Body of pancreas (tissue), 4 donors: Measurements from ENCODE around the gene SNAPIN. TPM values are rescaled to one million over a fixed set of nuclear protein-coding genes. Genes with fewer than 3 reads are reported as not detected.

Experiments
- ATAC-seq: fragments of 150-250 bp; one replicate; pipeline ENCODE4 v1.9.1; 2016
- DNase-seq, 4 donors: peaks; one replicate each; pipeline ENCODE4 v3.0.0-alpha.2; 2019
- H3K27ac ChIP-seq, 4 donors: fragments of 200-600 bp; sonication (generic); 1 replicate in 3 of 4; 2 replicates in 1 of 4; pipeline versions ENCODE4 v1.5.1 to v1.6.1; 2016 to 2019; ENCODE audit warnings: mild to moderate bottlenecking in 1 of 4, mixed read lengths in 1 of 4, moderate library complexity in 1 of 4
- H3K27me3 ChIP-seq, 2 donors: fragments of 200-600 bp; sonication (generic); one replicate each; pipeline ENCODE4 v1.6.0; 2016; ENCODE audit warnings: mild to moderate bottlenecking in 1 of 2
- H3K36me3 ChIP-seq, 2 donors: fragments of 200-600 bp; sonication (generic); replicated peaks in 1 of 2; 2 replicates each; pipeline ENCODE4 v1.5.1; 2016; ENCODE audit warnings: low read depth in 2 of 2; ENCODE audit not compliant: insufficient read depth in 1 of 2
- H3K4me1 ChIP-seq: fragments of 200-600 bp; sonication (generic); one replicate; pipeline ENCODE4 v1.6.0; 2016
- H3K4me3 ChIP-seq, 2 donors: fragments of 200-600 bp; sonication (generic); 1 replicate in 1 of 2; 2 replicates in 1 of 2; pipeline ENCODE4 v1.5.1; 2016 to 2019
- H3K9me3 ChIP-seq, 3 donors: fragments of 200-600 bp; sonication (generic); 1 replicate in 2 of 3; 2 replicates in 1 of 3; pipeline ENCODE4 v1.5.1; 2016
- POLR2A ChIP-seq, 3 donors: fragments of 450-650 bp; IDR thresholded peaks; one replicate each; pipeline ENCODE4 v1.6.1; 2016; ENCODE audit warnings: antibody characterized with exemption in 3 of 3, mild to moderate bottlenecking in 2 of 3
- WGBS, 2 donors: methylation state at CpG; one replicate each; pipeline ENCODE4 v1.1.5; 2017; 5-methylcytosine and 5-hydroxymethylcytosine counted together
- intact Hi-C: fragments of 100-400 bp; cut with DNase I; formaldehyde crosslinking; loops from one replicate; pipeline ENCODE4 v1.15.1; 2023
- microRNA-seq, 2 donors: library from miRNA; unstranded; fragments of <30 nt; microRNA quantifications; one replicate each; pipeline ENCODE4, GENCODE V29; 2016; ENCODE audit warnings: borderline number of aligned reads in 2 of 2, borderline replicate concordance in 2 of 2
- small RNA-seq: library from RNA; depleted of rRNA; stranded (forward); fragments of <200 nt; gene quantifications from one replicate; pipeline ENCODE3, GENCODE V24; 2016
- total RNA-seq, 2 donors: library from RNA; depleted of rRNA; stranded (reverse); fragments of >200 nt; gene quantifications; one replicate each; pipeline ENCODE4 v1.1.0, GENCODE V29; 2016
- TF ChIP-seq, protein P1 (sequence below), 7 experiments: fragments of 450-650 bp in 4 of 7; fragments of 200-600 bp in 3 of 7; sonication (generic) in 3 of 7; IDR thresholded peaks; one replicate each; pipeline ENCODE4 v1.5.1; 2016 to 2019; ENCODE audit warnings: antibody characterized with exemption in 7 of 7

The SNAPIN gene
- total RNA-seq, 2 donors from 2014 or later, result 21.8 to 23.7 TPM

DNA sequence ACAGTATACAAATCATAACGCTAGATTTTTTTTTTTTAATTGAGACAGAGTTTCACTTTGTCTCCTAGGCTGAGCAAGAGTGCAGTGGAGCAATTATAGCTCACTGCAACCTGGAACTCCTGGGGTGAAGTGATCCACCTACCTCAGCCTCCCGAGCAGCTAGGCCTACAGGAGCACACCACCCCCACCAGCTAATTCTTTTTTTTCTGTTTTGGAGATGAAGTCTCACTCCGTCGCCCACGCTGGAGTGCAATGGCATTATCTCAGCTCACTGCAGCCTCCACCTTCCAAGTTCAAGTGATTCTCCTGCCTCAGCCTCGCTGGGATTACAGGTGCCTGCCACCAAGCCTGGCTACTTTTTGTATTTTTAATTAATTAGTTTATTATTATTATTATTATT is 41.3 kb downstream of the SNAPIN start:
- no peak overlapping the region for H3K27ac ChIP-seq
- WGBS, 2 donors, result 76 to 85% methylated on average over 6 of the region's 6 CpGs
- no peak for ATAC-seq
- intact Hi-C loops, result no loop called here
- no peaks in the 10 kb centered on the region for H3K27me3 ChIP-seq
- H3K36me3 ChIP-seq, result no peaks in the 10 kb centered on the region
- peaks cover 15% of the 10 kb centered on the region for H3K4me1 ChIP-seq
- DNase-seq, result no peak
- TF ChIP-seq, protein P1, sequence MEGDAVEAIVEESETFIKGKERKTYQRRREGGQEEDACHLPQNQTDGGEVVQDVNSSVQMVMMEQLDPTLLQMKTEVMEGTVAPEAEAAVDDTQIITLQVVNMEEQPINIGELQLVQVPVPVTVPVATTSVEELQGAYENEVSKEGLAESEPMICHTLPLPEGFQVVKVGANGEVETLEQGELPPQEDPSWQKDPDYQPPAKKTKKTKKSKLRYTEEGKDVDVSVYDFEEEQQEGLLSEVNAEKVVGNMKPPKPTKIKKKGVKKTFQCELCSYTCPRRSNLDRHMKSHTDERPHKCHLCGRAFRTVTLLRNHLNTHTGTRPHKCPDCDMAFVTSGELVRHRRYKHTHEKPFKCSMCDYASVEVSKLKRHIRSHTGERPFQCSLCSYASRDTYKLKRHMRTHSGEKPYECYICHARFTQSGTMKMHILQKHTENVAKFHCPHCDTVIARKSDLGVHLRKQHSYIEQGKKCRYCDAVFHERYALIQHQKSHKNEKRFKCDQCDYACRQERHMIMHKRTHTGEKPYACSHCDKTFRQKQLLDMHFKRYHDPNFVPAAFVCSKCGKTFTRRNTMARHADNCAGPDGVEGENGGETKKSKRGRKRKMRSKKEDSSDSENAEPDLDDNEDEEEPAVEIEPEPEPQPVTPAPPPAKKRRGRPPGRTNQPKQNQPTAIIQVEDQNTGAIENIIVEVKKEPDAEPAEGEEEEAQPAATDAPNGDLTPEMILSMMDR (IDR thresholded peaks at IDR 0.05), result no peak
- TF ChIP-seq POLR2A (IDR thresholded peaks at IDR 0.05), result no peak
- no peaks in the 10 kb centered on the region for H3K9me3 ChIP-seq
- no peak overlapping the region for H3K4me3 ChIP-seq

DNA sequence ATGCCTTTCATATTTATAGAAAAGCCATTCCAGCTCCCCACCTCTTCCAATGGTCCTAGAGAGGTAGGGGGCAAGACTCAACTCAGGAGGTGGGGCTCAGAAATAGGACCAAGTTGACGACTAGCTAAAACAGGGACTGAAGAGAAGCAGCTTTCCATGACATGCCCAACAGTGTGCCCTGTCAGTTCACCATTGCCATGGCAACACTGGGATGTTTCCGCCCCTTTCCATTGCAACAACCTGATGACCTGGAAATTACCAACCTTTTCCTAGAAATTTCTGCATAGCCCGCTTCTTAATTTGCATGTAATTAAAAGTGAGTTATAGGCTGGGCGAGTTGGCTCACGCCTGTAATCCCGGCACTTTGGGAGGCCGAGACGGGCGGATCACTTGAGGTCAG is 47.0 kb downstream of the SNAPIN start:
- intact Hi-C loops, result no loop called here
- no peak overlapping the region for H3K27ac ChIP-seq
- no peaks in the 10 kb centered on the region for H3K4me1 ChIP-seq
- H3K4me3 ChIP-seq, result no peak overlapping the region
- H3K36me3 ChIP-seq, result no peaks in the 10 kb centered on the region
- ATAC-seq (no peak), DNase-seq (no peak)
- TF ChIP-seq, protein P1 (IDR thresholded peaks at IDR 0.05), result no peak
- TF ChIP-seq POLR2A (IDR thresholded peaks at IDR 0.05), result no peak
- H3K9me3 ChIP-seq, result no peaks in the 10 kb centered on the region
- H3K27me3 ChIP-seq, result no peaks in the 10 kb centered on the region
- WGBS, 2 donors, result 91 to 96% methylated on average over 9 of the region's 9 CpGs

DNA sequence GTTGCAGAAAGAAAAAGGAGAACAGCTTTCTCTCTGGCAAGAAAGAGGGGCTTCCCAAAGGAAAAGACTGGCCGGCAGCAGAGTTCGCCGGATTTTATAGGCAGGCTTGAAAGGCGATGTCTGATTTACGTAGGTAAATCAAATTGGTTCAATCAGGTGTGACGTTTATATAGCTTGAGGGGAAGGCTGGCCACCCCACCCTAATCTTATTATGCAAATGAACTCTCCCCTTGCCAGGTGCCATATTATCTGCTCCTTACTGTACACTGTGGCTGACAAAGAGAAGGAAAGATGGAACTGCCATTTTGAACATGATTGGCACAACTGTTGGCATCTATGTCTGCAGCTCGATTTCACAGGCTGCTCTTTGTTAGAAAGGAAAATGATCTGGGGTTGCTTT is 52.5 kb downstream of the SNAPIN start:
- Histone ChIP-seq H3K36me3 (no peaks in the 10 kb centered on the region), H3K27me3 (no peaks in the 10 kb centered on the region), H3K9me3 (no peaks in the 10 kb centered on the region), H3K27ac (no peak overlapping the region), H3K4me1 (no peaks in the 10 kb centered on the region), H3K4me3 (no peak overlapping the region)
- 57 to 61% methylated on average over 7 of the region's 7 CpGs for WGBS, 2 donors
- intact Hi-C loops, result no loop called here
- no peak for TF ChIP-seq POLR2A (IDR thresholded peaks at IDR 0.05)
- TF ChIP-seq, protein P1 (IDR thresholded peaks at IDR 0.05), result no peak
- DNase-seq, result no peak
- no peak for ATAC-seq

Small RNA genes lying within 50 kb of the gene (microRNA-seq; reads per million reads assigned to microRNA genes)
- gene MIR8083, result 0 reads per million in 2 donors

Small RNA genes lying within 50 kb of the gene (small RNA-seq; reads per million reads assigned to genes)
- gene MIR8083, result not detected
- not detected for gene RN7SL372P

Other genes starting within 250 kb of the SNAPIN start
- gene S100A7A, start 242.2 kb upstream of the SNAPIN start, total RNA-seq, result not detected
- not detected for gene S100A7, start 198.1 kb upstream of the SNAPIN start, total RNA-seq
- gene S100A6, start 122.7 kb upstream of the SNAPIN start, total RNA-seq, result 10 to 100 TPM; 54.7 to 58.9 TPM
- not detected for gene S100A5, start 117.8 kb upstream of the SNAPIN start, total RNA-seq
- 10 to 100 TPM; 49.5 to 81.7 TPM for gene S100A4, start 112.9 kb upstream of the SNAPIN start, total RNA-seq
- gene S100A3, start 109.4 kb upstream of the SNAPIN start, total RNA-seq, result not detected
- gene S100A2, start 92.9 kb upstream of the SNAPIN start, total RNA-seq, result not detected
- 10 to 100 TPM; 20.1 to 42.5 TPM for gene S100A16, start 45.6 kb upstream of the SNAPIN start, total RNA-seq
- 10 to 100 TPM; 12.2 to 30.4 TPM for gene S100A14, start 42.4 kb upstream of the SNAPIN start, total RNA-seq
- 10 to 100 TPM; 65.3 to 88.7 TPM for gene S100A13, start 31.2 kb upstream of the SNAPIN start, total RNA-seq
- gene S100A1, start 30.3 kb upstream of the SNAPIN start, total RNA-seq, result 10 to 100 TPM in 1 of 2 donors, 1 to 10 TPM in 1; 7.3 to 57.0 TPM
- gene CHTOP, start 24.6 kb upstream of the SNAPIN start, total RNA-seq, result 10 to 100 TPM; 62.3 to 68.0 TPM
- 10 to 100 TPM; 57.7 to 59.1 TPM for gene ILF2, start 12.3 kb downstream of the SNAPIN start, total RNA-seq
- 10 to 100 TPM; 11.7 to 16.5 TPM for gene NPR1, start 20.0 kb downstream of the SNAPIN start, total RNA-seq
- gene INTS3, start 69.3 kb downstream of the SNAPIN start, total RNA-seq, result 10 to 100 TPM; 25.4 to 33.3 TPM
- 10 to 100 TPM; 15.0 to 21.1 TPM for gene SLC27A3, start 116.7 kb downstream of the SNAPIN start, total RNA-seq